ENCODE results near the gene PRKN.

The PRKN gene

DNA sequence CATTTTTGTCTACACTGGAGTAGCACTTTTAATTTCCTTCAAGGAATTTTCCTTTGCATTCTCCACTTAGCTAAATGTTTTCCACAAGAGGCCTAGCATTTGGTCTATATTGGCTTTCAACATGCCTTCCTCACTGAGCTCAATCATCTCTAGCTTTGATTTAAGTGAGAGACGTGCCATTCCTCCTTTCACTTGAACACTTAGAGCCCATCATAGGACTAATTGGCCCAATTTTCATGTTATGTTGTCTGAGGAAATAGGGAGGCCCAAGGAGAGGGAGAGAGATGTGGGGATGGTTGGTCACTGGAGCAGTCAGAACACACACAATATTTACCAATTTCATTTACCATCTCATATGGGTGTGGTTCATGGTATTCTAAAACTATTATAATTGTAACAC lies 645.0 kb downstream of the PRKN start:
- in situ Hi-C loops (cut with MboI; ENCODE audit: low sequenced_read_pairs): no loop called here

DNA sequence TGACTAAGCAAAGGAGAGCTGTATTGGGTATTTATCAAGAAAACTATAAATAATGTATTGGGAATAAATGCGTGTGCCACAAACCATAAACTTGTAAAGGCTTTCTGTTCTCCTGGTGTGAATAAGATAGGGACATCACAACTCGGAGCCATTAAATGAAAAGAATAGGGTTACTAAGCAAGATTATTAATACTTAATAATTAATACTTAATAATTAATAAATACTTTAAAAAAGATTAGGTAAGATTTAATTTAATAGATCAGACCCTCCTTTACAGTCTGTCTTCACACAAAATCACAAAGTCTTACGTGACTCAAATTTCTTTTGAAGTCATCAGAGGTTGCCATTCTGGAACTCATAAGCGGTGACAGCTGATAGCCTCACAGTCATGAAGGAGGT lies 648.9 kb downstream of the PRKN start:
- in situ Hi-C loops (cut with MboI; ENCODE audit: low sequenced_read_pairs): no loop called here

DNA sequence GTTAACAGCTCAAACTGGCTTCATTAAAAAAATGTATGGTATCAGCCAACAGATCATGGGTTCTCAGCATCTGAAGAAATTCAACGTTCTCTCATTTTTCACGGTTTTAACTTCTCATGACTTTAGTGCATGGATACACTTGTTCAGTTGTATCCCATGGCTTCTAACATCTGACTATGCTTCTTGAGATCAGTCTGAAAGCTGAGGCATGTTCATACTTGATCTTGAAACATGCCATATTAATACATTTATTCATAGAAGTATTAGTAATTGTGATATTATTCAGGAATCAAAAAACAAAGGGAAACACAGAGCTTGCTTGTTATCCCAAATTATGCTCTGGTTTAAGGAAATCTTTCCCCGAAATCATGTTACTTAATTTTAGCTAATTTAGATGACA lies 649.4 kb downstream of the PRKN start:
- in situ Hi-C loops (cut with MboI; ENCODE audit: low sequenced_read_pairs): no loop called here

DNA sequence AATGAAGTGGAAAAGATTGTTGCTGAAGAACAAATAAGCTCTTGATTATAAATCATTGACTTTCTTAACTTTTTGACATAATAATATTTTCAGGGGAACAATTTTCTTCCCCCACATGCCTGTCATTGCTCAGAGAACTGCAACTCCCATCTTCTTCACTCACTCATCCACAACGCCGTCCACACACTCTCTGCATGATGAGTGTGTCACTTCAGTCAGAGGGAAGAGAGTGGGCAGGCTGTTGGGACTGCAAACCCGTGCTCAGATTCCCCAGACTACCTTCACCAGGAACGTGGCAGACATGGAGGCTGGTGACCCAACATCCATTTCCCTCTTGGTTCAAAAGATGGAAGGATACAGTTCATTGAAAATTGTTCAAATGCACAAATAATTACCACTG lies 650.8 kb downstream of the PRKN start:
- in situ Hi-C loops (cut with MboI; ENCODE audit: low sequenced_read_pairs): no loop called here

DNA sequence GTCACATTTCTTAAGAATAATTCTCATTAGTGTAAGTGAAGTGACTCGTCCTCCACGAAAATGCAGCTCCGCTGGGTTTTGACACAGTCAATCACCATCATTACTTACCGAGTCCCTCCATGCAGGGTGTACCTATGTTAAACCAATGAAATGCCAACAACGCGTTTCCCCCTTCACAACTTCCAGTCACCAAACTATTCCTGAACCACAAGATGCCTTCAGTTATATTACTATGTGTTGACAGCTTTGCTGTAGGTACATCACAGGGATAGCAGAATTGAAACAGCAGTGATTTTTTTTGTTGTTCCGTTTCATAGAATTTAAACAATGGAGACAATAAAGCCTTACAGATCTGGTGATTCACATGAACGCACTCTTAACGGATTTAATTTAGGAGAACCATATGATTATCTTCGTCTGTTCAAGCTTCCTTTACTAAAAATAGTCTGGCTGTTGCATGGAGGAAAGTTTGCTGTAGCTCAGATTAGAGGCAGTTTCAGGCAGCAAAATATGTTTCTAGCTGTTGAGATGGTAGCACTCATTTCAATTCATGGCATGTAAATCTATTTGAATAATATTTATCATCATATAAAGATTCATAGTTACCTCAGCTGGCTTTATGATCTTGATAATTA lies 652.8 kb downstream of the PRKN start:
- in situ Hi-C loops (cut with MboI; ENCODE audit: low sequenced_read_pairs): no loop called here

DNA sequence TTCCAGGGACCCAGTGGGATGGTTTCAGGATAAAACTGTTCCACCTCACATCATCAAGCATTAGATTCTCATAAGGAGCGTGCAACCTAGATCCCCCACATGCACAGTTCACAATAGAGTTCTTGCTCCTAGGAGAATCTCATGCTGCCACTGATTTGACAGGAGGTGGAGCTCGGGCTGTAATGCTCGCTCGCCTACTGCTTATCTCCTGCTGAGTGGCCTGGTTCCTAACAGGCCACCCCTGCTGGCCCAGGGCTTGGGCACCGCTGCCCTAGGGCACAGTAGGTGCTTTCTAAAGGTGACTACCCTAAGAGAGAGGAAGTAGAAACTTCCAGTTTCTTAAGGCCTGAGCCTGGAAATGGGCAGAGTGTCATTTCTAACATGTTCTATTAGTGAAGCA lies 656.9 kb downstream of the PRKN start:
- in situ Hi-C loops (cut with MboI; ENCODE audit: low sequenced_read_pairs): no loop called here

DNA sequence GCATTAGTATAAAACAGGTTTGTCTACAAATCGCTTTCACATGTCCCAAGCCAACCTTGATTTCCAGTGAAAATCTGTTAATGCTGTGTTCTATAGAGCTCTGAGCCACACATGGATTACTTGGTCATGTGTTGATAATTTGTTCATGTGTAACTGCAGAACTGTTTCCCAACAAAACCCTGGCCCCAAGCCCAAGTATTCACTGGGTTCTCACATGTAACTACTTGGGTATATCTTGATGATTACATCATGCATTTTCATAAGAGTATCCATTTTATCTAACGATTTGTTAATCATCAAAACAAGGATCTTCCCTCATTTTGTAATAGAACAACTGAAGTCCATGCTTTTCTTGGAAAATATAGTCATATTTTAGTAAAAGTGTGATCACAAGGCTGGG lies 657.6 kb downstream of the PRKN start:
- in situ Hi-C loops (cut with MboI; ENCODE audit: low sequenced_read_pairs): no loop called here

DNA sequence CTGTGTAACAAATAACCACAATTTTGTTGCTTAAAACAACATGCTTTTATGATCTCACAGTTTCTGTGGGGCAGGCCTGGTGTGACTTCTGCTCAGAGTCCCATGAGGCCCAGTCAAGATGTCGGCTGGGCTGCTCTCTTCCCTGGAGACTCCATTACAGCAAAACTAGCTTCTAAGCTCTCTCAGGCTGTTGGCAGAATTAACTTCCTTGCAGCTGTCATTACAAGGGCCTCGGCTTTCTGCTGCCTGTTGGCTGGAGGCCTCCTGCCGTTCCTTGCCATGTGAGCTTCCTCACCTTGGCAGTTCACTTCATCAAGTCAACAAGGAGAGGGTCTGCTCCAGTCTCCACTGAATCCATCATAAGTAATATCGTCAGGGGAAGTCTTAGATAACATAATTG lies 659.2 kb downstream of the PRKN start:
- in situ Hi-C loops (cut with MboI; ENCODE audit: low sequenced_read_pairs): no loop called here

DNA sequence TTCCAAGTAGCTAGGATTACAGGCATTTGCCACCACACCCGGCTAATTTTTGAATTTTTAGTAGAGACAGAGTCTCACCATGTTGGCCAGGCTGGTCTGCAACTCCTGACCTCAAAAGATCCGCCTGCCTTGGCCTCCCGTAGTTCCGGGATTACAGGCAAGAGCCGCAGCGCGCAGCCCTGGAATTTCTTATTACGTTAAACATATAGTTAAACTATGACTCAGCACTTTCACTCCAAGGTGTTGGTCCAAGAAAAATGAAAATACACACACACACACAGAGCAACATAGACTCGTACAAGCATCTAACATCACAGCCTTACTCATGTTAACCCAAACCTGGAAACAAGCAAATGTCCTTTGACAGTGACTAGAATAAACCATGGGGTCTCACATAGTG lies 663.9 kb downstream of the PRKN start:
- in situ Hi-C loops (cut with MboI; ENCODE audit: low sequenced_read_pairs): no loop called here

DNA sequence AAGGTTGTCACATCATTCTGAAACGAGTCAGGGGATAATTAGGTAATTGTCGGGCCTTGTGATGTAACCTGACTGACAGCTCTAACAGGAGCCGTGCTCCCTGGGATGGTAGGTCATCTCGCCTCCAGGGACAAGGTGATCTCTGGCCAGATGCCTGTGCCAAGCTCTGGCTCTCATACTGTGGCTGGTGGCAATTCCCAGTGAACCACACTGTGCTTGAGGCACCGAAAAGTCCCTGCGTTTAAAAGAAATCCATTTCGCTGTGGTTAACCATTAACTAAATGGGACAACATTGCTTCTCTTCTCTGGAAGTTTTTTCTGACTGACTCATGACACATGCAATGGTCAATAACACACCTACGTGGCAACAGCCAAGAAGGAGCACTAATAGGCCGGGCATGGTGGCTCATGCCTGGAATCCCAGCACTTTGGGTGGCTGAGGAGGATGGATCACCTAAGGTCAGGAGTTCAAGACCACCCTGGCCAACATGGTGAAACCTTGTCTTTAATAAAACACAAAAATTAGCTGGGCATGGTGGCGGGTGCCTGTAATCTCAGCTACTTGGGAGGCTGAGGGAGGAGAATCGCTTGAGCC lies 669.2 kb downstream of the PRKN start:
- in situ Hi-C loops (cut with MboI; ENCODE audit: low sequenced_read_pairs): no loop called here

DNA sequence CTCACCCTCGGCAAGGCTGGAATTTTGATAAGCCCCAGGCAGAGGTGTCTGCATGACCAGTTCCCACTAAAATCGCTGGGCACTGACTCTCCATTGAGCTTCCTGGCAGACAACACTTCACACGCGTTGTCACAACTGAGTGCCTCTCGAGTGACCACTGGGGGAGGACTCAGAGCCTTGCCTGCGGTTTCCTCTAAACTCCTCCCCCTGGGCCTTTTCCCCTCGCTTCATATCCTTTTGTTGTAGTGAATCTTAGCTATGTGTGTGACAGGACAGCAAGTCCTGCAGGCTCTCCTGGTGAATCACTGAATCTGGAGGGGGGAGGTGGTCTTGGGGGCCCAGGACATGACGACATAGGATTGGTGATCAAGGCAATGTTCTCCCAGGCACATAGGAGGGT lies 670.8 kb downstream of the PRKN start:
- in situ Hi-C loops (cut with MboI; ENCODE audit: low sequenced_read_pairs): no loop called here

DNA sequence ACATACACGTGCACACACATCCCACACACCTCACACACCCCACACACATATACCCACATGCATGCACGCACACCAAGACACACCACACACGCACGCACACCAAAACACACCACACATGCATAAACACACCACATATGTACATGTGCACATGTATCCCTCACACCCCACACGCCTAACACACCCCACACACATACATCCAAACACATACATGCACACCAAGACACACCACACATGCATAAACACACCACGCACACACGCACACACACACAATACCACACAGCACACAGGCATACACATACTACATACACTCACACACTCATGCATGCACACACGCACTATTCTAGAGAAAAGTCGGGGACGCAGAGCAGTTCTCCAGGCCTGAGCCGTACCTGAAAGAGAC lies 671.5 kb downstream of the PRKN start:
- in situ Hi-C loops (cut with MboI; ENCODE audit: low sequenced_read_pairs): no loop called here

DNA sequence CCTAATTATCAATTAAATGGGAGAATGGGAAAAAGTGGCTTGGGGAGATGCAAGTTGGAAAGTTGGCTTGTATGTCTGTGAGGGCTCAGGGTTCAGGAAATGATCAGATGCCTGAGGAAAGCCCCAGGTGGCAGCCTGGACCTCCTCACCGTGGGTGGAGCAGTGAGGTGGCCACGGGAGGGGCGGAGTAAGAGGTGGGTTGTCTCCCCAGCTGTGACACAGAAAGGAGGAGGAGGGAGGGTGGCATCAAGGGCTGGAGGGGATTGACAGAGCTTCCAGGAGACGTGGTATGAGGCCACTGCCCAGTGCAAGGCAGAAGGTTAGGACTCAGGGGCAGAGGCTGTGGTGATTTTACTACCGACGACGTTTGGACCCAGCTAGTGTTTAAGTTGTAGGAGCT lies 672.2 kb downstream of the PRKN start:
- in situ Hi-C loops (cut with MboI; ENCODE audit: low sequenced_read_pairs): no loop called here

DNA sequence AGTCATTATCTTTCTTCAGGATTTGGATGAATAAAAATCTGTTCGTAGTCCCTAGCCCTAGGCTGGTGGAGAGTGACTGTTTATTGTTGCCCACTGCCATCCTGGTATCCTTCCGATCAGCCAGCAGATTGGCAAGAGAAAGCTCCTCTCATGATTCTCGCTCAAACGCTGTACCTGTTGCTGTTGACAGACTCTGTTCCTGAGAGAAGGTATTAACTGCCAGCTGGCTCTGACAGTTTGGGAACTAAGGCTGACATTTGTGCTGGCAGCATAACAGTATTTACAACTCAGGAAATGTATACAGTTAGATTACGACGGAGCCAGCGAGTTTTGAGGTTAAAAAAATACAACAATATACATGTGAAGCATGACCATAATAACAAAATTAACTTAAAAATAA lies 674.5 kb downstream of the PRKN start:
- in situ Hi-C loops (cut with MboI; ENCODE audit: low sequenced_read_pairs): no loop called here

DNA sequence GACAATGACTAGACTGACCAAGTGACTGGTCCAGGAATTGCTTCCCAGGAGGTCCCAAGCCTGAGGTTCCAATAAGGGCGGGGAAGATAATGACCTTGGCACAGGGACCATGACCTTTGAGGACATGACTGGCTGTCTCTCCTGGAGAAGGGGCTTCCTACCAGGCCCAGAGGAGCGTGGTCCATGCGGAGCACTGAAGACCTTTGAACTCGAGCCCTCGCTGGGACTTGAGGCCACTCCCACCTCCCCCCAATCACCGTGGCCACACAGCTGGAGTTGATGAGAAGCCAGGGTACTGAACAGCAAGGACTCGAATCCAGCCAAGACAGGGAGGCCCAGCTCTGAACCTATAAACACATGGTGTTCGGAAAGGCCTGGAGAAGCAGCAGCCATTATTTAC lies 677.0 kb downstream of the PRKN start:
- in situ Hi-C loops (cut with MboI; ENCODE audit: low sequenced_read_pairs): no loop called here

DNA sequence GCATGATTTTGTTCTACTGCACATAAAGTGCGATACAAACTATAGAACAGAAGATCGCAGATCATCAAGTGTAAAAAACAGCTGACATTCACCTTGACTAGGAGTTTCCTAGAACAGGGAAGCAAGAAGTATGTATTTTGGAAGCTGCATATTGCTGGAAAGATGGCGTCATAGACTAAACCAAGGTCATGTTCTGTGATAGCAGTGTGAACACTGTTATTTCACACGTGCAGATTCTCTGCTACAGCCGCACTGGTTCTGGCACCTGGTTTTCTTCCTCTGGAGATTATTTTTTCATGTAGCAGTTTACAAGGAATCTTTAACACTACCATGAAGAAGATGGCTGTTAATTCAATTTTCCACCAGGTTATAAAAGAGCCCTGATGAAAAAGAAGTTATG lies 681.2 kb downstream of the PRKN start:
- in situ Hi-C loops (cut with MboI; ENCODE audit: low sequenced_read_pairs): no loop called here

DNA sequence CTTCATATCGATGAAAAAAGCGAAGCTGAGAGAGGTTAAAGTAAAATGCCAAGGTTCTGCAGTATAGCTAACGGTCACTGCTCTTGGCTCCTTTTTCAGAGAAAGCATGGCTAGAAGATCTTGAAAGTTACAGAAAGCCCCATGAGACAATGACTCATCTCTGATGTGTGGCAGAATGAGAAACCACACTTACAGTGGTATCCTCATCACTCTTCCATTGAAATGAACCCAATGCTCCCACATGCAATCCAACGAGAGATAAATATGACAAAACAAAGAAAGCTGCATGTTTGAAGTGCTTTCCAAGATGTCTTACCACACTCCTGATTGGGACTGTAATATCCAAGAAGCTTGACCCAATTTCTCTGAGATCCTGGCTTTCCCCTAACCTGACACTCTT lies 694.9 kb downstream of the PRKN start:
- in situ Hi-C loops (cut with MboI; ENCODE audit: low sequenced_read_pairs): no loop called here

DNA sequence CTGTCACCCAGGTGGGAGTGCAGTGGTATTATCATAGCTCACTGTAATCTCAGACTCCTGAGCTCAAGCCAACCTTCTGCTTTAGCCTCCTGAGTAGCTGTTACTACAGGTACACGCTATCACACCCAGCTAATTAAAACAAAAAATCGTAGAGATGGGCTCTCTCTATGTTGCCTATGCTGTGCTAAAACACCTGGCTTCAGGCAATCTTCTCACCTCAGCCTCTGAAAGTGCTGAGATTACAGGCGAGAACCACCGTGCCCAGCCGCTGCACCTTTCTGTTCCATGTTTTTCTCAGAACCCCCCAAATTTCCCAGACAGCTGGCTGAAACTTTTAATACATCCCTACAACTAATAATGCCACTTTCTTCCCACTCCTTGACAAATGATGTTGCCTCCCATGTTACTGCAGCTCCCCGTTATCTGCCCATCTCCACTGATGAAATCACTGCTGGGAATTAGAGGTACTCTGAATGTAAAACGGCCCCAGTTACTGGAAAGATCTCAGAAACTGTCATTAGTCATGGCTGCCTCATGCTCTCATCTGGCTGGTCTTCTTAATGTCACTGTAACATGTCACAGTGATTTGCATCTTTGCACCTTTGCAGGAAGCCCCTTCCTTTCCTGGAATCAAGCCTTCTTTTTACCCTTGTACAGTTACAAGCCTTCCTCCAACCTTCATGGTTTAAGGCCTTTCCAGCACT lies 697.5 kb downstream of the PRKN start:
- in situ Hi-C loops (cut with MboI; ENCODE audit: low sequenced_read_pairs): no loop called here

DNA sequence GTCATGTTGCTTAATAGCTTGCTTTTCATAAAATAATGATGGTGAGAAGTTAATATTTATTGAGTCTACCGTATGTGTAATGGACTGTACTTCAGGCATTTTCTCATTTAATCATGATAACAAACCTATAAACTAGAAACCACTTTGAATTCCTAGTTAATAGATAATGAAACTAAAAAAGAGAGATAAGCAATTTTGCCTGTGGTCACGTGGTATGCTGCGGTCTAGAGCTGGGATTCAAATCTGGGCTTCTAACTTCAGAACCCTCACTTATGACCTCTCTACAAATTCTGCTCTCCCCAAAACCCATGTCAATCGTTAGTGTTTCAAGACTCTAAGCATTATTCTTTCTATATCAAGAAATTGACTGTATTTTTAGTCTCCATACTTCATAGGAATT lies 700.7 kb downstream of the PRKN start:
- in situ Hi-C loops (cut with MboI; ENCODE audit: low sequenced_read_pairs): no loop called here

DNA sequence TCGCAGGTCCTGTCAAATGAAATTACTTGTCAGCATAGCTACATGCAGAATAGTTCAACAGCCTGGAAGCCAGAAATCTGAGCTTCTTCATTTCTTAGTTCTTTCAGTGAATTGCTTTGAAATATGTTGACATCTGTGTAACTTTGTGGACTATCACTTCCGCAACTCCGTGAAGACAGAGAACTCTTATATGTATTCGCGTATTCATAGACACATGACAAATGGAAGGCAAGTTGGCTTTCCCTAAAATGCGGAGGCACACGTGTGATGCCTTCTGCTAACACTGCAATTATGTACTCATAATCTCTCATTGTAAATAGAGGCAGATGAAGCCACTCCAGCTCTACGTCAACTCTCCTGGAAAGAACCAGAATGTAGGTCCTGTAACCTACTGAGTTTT lies 701.5 kb downstream of the PRKN start:
- in situ Hi-C loops (cut with MboI; ENCODE audit: low sequenced_read_pairs): no loop called here

DNA sequence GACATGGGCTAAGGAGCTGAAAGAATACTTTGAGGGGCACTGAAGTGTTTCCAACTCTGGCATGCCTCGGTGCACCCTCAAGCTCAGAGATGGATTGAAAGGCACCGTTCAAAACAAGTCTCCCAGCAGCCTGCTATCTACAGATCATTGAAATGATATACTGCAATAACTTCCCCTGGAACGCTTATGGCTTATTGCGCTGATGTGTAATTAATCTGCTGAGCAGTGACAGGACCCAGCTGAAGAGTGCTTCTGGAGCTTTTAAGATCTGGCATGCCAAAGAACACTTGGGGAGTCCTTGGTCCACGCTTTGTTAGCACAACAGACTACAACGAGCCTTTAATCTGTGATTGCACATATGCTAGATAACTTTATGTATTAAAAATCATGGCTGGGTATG lies 708.2 kb downstream of the PRKN start:
- in situ Hi-C loops (cut with MboI; ENCODE audit: low sequenced_read_pairs): no loop called here

DNA sequence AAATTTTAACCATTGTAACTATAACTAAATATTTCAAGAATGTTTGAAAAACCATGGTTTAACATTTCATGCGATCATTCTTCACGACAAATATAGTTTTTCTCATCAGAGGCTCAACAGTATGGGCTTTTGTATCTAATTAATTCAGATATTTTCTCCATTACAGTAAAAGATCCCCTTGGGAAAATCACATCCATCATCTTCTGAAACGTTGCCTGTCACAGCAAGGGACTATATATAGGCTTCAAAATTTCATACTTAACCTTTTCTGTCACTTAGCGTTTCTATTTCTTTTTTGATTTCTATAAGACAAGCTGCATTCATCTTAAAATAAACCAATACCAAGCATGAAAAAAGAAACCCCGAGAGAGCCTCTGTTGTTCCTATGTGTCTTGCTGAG lies 710.0 kb downstream of the PRKN start:
- in situ Hi-C loops (cut with MboI; ENCODE audit: low sequenced_read_pairs): no loop called here

All from HL-60/S4 treated with retinoic acid at 250 ng/mL for 4 days and 3 days (cell line).